Measurements from ENCODE around the gene PNMA8C.

DNA sequence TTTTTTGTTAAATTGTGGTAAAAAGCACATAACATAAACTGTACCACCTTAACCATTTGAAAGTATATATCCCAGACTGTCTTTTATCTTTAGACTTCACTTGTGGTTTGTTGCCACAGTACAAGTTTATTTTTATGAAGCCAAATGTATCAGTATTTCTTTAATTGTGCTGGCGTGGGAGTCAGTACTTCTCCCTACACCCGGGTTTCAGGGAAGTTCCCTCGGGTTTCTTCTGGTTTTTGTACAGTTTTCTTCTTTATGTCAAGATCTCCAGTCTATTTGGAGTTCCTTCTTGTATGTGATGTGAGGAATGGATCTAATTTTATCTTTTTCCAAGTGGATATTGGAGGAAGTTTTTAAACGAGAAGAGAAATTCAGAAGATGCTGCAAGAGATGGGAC lies 35.9 kb downstream of the PNMA8C start:
- TF ChIP-seq SMC3 (IDR thresholded peaks at IDR 0.05) (no peak), MYC (IDR thresholded peaks at IDR 0.05; ENCODE audit: borderline replicate concordance, low read length) (no peak), CTCF (IDR thresholded peaks at IDR 0.05) (no peak), BHLHE40 (IDR thresholded peaks at IDR 0.05; ENCODE audit: low read depth, low read length) (no peak), EP300 (IDR thresholded peaks at IDR 0.05) (no peak), POLR2A (IDR thresholded peaks at IDR 0.05; ENCODE audit: low read length) (no peak), CHD4 (IDR thresholded peaks at IDR 0.05; ENCODE audit: borderline replicate concordance) (no peak), HMGXB4 (CRISPR knock-in tag; IDR thresholded peaks at IDR 0.05; ENCODE audit: borderline replicate concordance) (no peak), ESRRA (IDR thresholded peaks at IDR 0.05; ENCODE audit: borderline replicate concordance, low read length) (no peak), GATA3 (IDR thresholded peaks at IDR 0.05; ENCODE audit: borderline replicate concordance) (no peak), MAFK (IDR thresholded peaks at IDR 0.05; ENCODE audit: partially characterized antibody) (no peak), CHD2 (IDR thresholded peaks at IDR 0.05; ENCODE audit: low read length, partially characterized antibody) (no peak)
